ENCODE results near the gene WNT10A. TPM values are rescaled to one million over a fixed set of nuclear protein-coding genes. Genes with fewer than 3 reads are reported as not detected.
A peak's percentile ranks its signal among the peaks of the same experiment; 100 is the strongest.

Gene WNT10A
- total RNA-seq, 4 donors from 2014 or later = 0.21 to 1.3 (median 0.39) TPM; not detected in 1

DNA sequence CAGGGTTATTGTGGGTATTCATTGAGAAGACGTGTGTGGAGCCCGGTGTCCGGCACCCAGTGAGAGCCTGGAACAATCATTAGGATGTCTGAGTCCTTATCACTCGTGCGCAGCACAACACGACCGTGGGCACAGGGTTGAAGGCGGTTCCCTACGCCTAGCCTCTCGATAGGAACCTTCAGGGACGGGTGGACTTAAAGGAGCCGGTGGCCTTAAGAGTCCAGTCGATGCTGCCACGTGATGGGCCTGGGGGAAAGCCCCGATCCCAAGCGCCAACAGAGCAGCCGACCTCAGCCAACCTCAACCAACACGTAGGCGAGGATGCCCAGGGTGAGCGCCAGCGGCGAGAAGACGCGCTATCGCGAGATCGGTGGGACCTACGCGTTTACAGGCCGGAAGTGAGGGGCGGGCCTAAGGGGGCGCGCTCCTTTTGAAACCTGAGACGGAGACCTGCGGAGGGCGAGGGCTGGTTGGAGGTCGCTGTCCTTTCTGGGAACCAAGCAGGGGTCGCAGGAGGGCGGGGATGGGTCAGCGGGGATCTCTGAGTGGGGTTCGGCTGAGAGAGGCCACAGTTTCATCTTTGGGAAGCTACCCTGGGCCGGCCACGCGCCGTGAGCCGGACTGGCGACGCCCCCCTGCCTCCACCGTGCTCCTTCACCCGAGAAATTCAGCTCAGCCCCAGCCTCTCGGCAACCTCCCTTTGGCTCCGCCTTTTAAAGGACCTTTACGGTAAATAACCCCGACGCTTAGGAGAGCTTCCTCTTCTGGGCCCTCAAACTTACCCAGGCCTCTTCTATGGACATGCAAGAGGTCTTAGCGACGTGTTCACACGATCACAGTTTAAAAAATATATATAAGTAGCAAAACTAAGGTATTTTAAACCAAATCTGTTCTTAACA is 28.3 kb downstream of the WNT10A start:
- Histone ChIP-seq H3K4me3 (peak overlapping the region; percentile 37 to 58 (median 53)), H3K27ac (peak overlapping the region in 2 of 4 donors; percentile 16 to 69), H3K27me3 (peaks cover 0 to 5% of the 10 kb centered on the region in 2 donors), H3K4me1 (peaks cover 0 to 13% (median 2%) of the 10 kb centered on the region in 4 donors), H3K36me3 (no peaks in the 10 kb centered on the region), H3K9me3 (no peaks in the 10 kb centered on the region)
- 0 to 3% methylated on average over 39 to 57 of the region's 58 CpGs for WGBS, 2 donors
- DNase-seq (ENCODE audit: low spot score in 2 of 2) = peak; percentile 73 to 75
- TF ChIP-seq EP300 (IDR thresholded peaks at IDR 0.05) = peak in 1 of 2 donors; percentile 41
- TF ChIP-seq, protein P1, sequence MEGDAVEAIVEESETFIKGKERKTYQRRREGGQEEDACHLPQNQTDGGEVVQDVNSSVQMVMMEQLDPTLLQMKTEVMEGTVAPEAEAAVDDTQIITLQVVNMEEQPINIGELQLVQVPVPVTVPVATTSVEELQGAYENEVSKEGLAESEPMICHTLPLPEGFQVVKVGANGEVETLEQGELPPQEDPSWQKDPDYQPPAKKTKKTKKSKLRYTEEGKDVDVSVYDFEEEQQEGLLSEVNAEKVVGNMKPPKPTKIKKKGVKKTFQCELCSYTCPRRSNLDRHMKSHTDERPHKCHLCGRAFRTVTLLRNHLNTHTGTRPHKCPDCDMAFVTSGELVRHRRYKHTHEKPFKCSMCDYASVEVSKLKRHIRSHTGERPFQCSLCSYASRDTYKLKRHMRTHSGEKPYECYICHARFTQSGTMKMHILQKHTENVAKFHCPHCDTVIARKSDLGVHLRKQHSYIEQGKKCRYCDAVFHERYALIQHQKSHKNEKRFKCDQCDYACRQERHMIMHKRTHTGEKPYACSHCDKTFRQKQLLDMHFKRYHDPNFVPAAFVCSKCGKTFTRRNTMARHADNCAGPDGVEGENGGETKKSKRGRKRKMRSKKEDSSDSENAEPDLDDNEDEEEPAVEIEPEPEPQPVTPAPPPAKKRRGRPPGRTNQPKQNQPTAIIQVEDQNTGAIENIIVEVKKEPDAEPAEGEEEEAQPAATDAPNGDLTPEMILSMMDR (IDR thresholded peaks at IDR 0.05) = no peak

DNA sequence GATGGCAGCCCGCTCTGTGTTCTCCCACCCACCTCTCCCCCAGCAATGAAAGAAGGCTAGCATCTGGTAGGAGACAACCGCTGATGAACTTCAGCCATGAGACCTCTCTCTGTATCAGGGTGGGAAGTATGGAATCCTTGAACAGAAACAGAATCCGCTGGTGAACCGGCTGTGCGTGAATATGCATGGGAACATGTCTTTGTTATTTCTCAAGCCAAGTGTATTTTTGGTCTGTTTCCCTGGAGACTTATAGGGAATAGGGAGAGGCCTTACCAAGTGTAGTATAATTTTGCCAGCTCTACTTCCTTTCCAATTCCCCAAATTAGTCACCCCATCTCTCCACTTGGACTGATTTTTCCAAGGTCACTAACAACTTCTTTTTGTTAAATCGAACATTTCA is 30.1 kb downstream of the WNT10A start:
- H3K4me3 ChIP-seq = no peak overlapping the region
- DNase-seq (ENCODE audit: low spot score in 2 of 2) = no peak
- no peaks in the 10 kb centered on the region for H3K9me3 ChIP-seq
- H3K27me3 ChIP-seq = no peaks in the 10 kb centered on the region
- 92% methylated on average over 6 of the region's 6 CpGs for WGBS, 2 donors
- H3K4me1 ChIP-seq = peaks cover 0 to 13% (median 2%) of the 10 kb centered on the region in 4 donors
- no peak overlapping the region for H3K27ac ChIP-seq
- TF ChIP-seq, protein P1 (IDR thresholded peaks at IDR 0.05) = no peak
- no peak for TF ChIP-seq POLR2A (IDR thresholded peaks at IDR 0.05)
- TF ChIP-seq EP300 (IDR thresholded peaks at IDR 0.05) = no peak
- H3K36me3 ChIP-seq = no peaks in the 10 kb centered on the region

DNA sequence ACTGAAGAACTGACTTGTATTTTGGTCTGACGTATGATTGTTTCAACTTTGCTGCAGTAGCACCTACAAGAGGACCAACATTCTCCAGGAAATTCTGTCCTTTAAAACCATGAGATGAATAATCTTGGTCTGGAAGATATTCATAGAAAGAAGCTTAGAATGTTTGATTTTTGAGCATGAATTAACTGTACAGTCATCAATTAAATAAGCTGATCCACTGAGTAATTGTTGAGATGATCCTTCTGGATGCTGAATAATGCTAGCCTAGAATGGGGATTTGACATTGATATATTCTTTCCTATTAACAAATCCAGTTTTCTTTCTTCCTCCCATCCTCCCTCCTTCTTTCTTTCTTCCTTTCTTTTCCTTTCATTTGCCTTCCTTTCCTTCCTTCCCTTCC is 39.9 kb downstream of the WNT10A start:
- H3K36me3 ChIP-seq = no peaks in the 10 kb centered on the region
- no peak for DNase-seq (ENCODE audit: low spot score in 2 of 2)
- WGBS, 2 donors = 79 to 91% methylated on average over 1 of the region's 1 CpG
- H3K27ac ChIP-seq = no peak overlapping the region
- peaks cover 0 to 6% (median 0%) of the 10 kb centered on the region in 4 donors for H3K9me3 ChIP-seq
- peaks cover 0 to 58% of the 10 kb centered on the region in 2 donors for H3K27me3 ChIP-seq
- TF ChIP-seq, protein P1 (IDR thresholded peaks at IDR 0.05) = no peak
- TF ChIP-seq POLR2A (IDR thresholded peaks at IDR 0.05) (no peak), EP300 (IDR thresholded peaks at IDR 0.05) (no peak)
- no peaks in the 10 kb centered on the region for H3K4me1 ChIP-seq
- H3K4me3 ChIP-seq = no peak overlapping the region

DNA sequence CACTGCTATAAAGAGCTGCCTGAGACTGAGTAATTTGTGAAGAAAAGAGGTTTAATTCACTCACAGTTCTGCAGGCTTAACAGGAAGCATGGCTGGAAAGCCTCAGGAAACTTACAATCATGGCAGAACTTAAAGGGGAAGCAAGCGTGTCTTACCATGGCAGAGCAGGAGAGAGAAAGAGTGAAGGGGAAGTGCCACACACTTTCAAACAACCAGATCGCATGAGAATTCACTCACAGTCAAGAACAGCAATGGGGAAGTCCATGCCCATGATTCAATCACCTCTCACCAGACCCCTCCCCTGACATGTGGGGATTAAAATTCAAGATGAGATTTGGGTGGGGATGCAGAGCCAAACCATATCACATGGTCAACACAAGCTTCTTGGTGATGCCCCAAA is 44.1 kb downstream of the WNT10A start:
- H3K27me3 ChIP-seq = peaks cover 0 to 77% of the 10 kb centered on the region in 2 donors
- no peak for TF ChIP-seq EP300 (IDR thresholded peaks at IDR 0.05)
- no peak for TF ChIP-seq POLR2A (IDR thresholded peaks at IDR 0.05)
- TF ChIP-seq, protein P1 (IDR thresholded peaks at IDR 0.05) = no peak
- no peak for DNase-seq (ENCODE audit: low spot score in 2 of 2)
- H3K36me3 ChIP-seq = no peaks in the 10 kb centered on the region
- H3K4me1 ChIP-seq = no peaks in the 10 kb centered on the region
- 85 to 90% methylated on average over 2 of the region's 2 CpGs for WGBS, 2 donors
- H3K9me3 ChIP-seq = peaks cover 0 to 6% (median 0%) of the 10 kb centered on the region in 4 donors
- H3K27ac ChIP-seq = no peak overlapping the region
- no peak overlapping the region for H3K4me3 ChIP-seq

DNA sequence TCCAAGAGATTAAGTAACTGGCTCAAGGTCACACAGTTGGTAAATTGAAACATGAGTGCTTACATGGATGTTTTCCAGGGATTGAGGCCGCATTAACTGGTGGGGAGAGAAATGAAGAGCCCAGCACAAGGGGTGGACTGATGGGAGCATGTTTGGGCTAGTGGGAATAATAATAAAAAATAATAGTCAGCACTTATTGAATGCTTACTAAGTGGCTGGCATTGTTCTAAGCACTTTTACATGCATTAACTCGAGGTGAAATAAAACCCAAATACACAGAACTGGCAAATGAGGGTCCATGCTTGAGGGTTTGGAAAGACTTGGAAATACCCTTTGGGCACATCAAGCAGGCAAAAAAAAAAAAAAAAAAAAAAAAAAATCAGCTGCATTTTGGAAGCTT is 44.8 kb downstream of the WNT10A start:
- Histone ChIP-seq H3K9me3 (peaks cover 0 to 6% (median 0%) of the 10 kb centered on the region in 4 donors), H3K4me3 (no peak overlapping the region), H3K4me1 (no peaks in the 10 kb centered on the region), H3K27ac (no peak overlapping the region), H3K36me3 (no peaks in the 10 kb centered on the region), H3K27me3 (peaks cover 0 to 70% of the 10 kb centered on the region in 2 donors)
- WGBS, 2 donors = 63 to 68% methylated on average over 2 of the region's 2 CpGs
- no peak for DNase-seq (ENCODE audit: low spot score in 2 of 2)
- TF ChIP-seq, protein P1 (IDR thresholded peaks at IDR 0.05) = no peak
- TF ChIP-seq POLR2A (IDR thresholded peaks at IDR 0.05) (no peak), EP300 (IDR thresholded peaks at IDR 0.05) (no peak)

Measured in tibial nerve (tissue), 4 donors.